ENCODE data around the gene IDUA. TPM values are rescaled to one million over a fixed set of nuclear protein-coding genes. Genes with fewer than 3 reads are reported as not detected.

Gene IDUA
- total RNA-seq, 1 experiment from 2014 or later = 35.0 TPM

DNA sequence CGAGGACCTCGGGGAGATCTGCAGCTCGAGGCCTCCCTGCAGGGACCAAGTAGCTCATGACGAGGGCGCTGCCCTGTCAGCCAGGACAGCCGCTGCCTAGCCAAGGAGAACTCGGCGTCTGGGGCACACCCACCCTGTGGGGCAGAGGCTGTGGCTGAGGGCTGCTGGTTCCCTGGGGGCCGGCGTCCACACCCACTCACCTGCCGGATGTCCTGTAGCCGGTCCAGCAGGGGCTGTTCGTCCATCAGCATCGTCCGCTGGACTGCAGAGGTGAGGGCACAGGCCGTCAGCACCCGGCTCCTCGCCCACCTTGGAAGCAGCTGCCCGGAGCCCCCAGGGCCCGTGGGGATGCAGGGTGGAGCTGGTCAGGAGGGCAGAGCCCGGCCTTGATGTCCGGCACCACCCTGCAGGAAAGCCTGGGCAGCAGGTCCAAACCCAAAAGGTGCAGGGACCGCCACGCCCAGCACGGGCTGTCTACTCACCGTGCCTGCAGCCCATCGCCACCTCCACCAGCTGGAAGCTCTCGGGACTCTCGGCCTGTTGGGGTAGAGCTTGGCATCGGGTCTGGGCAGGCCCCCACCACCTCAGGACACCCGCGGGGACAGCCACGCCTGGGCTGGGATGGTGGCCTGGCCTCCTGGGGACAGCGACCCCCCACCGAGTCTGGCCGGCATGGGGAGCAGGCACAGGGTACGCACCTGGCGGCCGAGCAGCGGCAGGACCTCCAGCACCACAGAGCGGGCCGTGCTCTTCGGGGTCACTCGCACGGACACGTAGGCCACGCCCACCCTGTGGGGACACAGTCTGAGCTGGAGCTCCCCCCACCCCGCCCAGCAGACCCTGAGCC, 20.4 kb upstream of the IDUA start:
- H3K4me1 Mint-ChIP-seq (ENCODE audit: insufficient read depth, unreplicated experiment) = peaks cover 4% of the 10 kb centered on the region
- H3K36me3 Mint-ChIP-seq (ENCODE audit: insufficient read depth, unreplicated experiment) = peaks cover 16% of the 10 kb centered on the region
- H3K9me3 Mint-ChIP-seq (ENCODE audit: unreplicated experiment) = no peaks in the 10 kb centered on the region
- intact Hi-C loops (cut with micrococcal nuclease) = no loop called here
- ChIA-PET POLR2A (no interaction called here), CTCF (no interaction called here)
- no TSS peak for BruUV-seq (replicated peaks)
- no peaks in the 10 kb centered on the region for H3K27me3 Mint-ChIP-seq (ENCODE audit: insufficient read depth, unreplicated experiment)
- DNase-seq (ENCODE audit: unreplicated experiment) = no peak
- H3K27ac Mint-ChIP-seq (ENCODE audit: low read depth, unreplicated experiment) = no peak overlapping the region
- no peak overlapping the region for H3K4me3 Mint-ChIP-seq (ENCODE audit: unreplicated experiment)
- TF ChIP-seq, protein P1, sequence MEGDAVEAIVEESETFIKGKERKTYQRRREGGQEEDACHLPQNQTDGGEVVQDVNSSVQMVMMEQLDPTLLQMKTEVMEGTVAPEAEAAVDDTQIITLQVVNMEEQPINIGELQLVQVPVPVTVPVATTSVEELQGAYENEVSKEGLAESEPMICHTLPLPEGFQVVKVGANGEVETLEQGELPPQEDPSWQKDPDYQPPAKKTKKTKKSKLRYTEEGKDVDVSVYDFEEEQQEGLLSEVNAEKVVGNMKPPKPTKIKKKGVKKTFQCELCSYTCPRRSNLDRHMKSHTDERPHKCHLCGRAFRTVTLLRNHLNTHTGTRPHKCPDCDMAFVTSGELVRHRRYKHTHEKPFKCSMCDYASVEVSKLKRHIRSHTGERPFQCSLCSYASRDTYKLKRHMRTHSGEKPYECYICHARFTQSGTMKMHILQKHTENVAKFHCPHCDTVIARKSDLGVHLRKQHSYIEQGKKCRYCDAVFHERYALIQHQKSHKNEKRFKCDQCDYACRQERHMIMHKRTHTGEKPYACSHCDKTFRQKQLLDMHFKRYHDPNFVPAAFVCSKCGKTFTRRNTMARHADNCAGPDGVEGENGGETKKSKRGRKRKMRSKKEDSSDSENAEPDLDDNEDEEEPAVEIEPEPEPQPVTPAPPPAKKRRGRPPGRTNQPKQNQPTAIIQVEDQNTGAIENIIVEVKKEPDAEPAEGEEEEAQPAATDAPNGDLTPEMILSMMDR (IDR thresholded peaks at IDR 0.05; ENCODE audit: unreplicated experiment) = no peak

DNA sequence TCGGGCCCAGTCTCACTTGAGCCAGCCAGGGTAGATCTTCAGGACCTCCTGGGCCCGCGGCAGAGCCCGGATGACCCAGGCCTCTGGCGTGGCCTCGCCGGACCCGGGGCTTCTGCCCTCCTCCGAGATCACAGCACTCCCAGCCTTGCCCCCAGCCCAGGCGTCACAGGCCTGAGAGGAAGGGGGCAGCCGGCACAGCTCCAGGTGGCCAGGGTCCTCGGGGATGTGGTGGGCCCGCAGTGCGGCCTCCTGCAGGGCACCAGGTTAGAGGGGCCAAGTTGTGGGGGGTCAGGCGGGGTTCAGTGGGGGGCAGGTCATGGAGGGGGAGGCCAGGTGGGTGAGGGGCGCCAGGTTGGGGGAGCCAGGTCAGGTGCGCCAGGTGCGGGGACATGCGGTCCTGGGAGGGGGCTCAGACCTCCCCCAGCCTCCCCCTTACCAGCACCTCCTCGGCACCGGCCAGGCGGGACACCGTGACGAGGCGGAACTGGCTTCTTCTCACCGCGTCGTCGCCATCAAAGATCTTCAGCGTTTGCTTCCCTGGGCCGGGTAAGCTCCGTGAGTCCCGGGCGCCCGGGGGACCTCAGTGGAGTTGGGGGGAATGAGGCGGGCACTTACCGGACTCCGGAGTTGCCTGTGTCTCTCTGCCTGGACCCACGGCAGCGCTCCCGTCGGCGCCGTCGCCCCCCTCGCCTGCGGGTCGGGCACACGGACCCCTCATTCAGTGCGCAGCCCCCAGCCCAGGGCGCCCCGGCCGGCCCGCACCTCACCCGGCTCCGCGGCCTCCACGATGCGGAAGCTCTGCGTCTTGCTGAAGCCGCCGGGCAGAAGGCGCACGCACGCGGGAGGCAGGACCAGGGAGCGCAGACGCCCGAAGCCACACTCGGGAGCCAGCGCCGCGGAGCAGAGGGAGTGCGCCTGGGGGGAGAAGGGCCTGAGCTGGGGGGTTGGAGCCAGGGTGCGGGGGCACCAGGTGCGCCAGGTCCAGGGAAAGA, 19.4 kb upstream of the IDUA start:
- H3K4me1 Mint-ChIP-seq (ENCODE audit: insufficient read depth, unreplicated experiment) = peaks cover 5% of the 10 kb centered on the region
- intact Hi-C loops (cut with micrococcal nuclease) = no loop called here
- BruUV-seq (replicated peaks) = no TSS peak
- no peak for DNase-seq (ENCODE audit: unreplicated experiment)
- H3K36me3 Mint-ChIP-seq (ENCODE audit: insufficient read depth, unreplicated experiment) = peaks cover 11% of the 10 kb centered on the region
- POLR2A ChIA-PET = no interaction called here
- H3K9me3 Mint-ChIP-seq (ENCODE audit: unreplicated experiment) = no peaks in the 10 kb centered on the region
- CTCF ChIA-PET = interaction anchor here (0.7 to 1.0 kb wide), 2 partner anchors 20 to 149 kb away, joined by 3 read pairs; no protein-coding TSS in a partner anchor
- no peak overlapping the region for H3K27ac Mint-ChIP-seq (ENCODE audit: low read depth, unreplicated experiment)
- TF ChIP-seq, protein P1 (IDR thresholded peaks at IDR 0.05; ENCODE audit: unreplicated experiment) = no peak
- no peaks in the 10 kb centered on the region for H3K27me3 Mint-ChIP-seq (ENCODE audit: insufficient read depth, unreplicated experiment)
- no peak overlapping the region for H3K4me3 Mint-ChIP-seq (ENCODE audit: unreplicated experiment)

DNA sequence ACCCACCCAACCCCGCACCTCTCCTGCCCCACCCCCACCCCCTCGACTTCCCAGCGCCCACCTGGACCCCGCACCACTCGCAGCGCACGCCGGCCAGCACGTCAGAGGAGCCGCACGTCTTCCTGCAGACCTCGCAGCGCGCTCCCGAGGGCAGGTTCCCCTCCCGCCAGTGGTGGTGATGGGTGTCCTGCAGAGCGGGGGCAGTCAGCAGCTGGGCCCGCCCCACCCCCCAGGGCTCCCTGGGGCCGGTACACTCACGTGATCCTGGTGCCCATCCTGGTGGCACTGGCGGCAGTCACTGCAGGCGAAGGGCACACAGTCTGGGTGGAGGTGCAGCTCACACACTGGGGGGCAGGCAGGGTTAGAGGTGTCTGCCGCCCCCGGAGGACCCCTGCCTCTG, 18.6 kb upstream of the IDUA start:
- intact Hi-C loops (cut with micrococcal nuclease) = no loop called here
- no TSS peak for BruUV-seq (replicated peaks)
- ChIA-PET CTCF (interaction anchor here (1.0 kb wide), 1 partner anchor 20 kb away, joined by 3 read pairs; no protein-coding TSS in a partner anchor), POLR2A (no interaction called here)
- no peak for DNase-seq (ENCODE audit: unreplicated experiment)
- no peak overlapping the region for H3K4me3 Mint-ChIP-seq (ENCODE audit: unreplicated experiment)
- no peaks in the 10 kb centered on the region for H3K27me3 Mint-ChIP-seq (ENCODE audit: insufficient read depth, unreplicated experiment)
- TF ChIP-seq, protein P1 (IDR thresholded peaks at IDR 0.05; ENCODE audit: unreplicated experiment) = no peak
- H3K27ac Mint-ChIP-seq (ENCODE audit: low read depth, unreplicated experiment) = no peak overlapping the region
- peaks cover 5% of the 10 kb centered on the region for H3K4me1 Mint-ChIP-seq (ENCODE audit: insufficient read depth, unreplicated experiment)
- H3K9me3 Mint-ChIP-seq (ENCODE audit: unreplicated experiment) = no peaks in the 10 kb centered on the region
- H3K36me3 Mint-ChIP-seq (ENCODE audit: insufficient read depth, unreplicated experiment) = peaks cover 10% of the 10 kb centered on the region

All from MCF 10A (cell line).